Mesenchymal stem cell (in vitro differentiated cells and primary cell): ENCODE results near the gene MRE11.
A peak's percentile ranks its signal among the peaks of the same experiment; 100 is the strongest.

Source experiments
- DNase-seq: peaks from one replicate; pipeline ENCODE4 v3.0.0-alpha.2; 2013
- H2AFZ ChIP-seq: one replicate; pipeline ENCODE4 v1.6.1; 2013; ENCODE audit warnings: low read depth, mild to moderate bottlenecking, control low read depth, inconsistent platforms, low read length, moderate library complexity
- H2AK5ac ChIP-seq: 2 replicates; pipeline ENCODE4 v1.6.1; 2013; ENCODE audit warnings: low read length, moderate library complexity, mild to moderate bottlenecking, inconsistent platforms; ENCODE audit not compliant: severe bottlenecking
- H2BK120ac ChIP-seq: one replicate; pipeline ENCODE4 v1.6.1; 2013; ENCODE audit warnings: low read depth, mild to moderate bottlenecking, inconsistent platforms, low read length, moderate library complexity
- H2BK12ac ChIP-seq, 2 experiments: one replicate each; pipeline ENCODE4 v1.6.1; 2013; ENCODE audit warnings: inconsistent platforms in 2 of 2, low read length in 2 of 2, mild to moderate bottlenecking in 2 of 2, moderate library complexity in 2 of 2, control low read depth in 1 of 2
- H2BK15ac ChIP-seq: one replicate; pipeline ENCODE4 v1.6.1; 2013; ENCODE audit warnings: mild to moderate bottlenecking, low read depth, inconsistent platforms; ENCODE audit not compliant: poor library complexity, severe bottlenecking
- H2BK5ac ChIP-seq: 2 replicates; pipeline ENCODE4 v1.6.1; 2013; ENCODE audit warnings: low read depth, mild to moderate bottlenecking, low read length, control low read depth, inconsistent platforms; ENCODE audit not compliant: poor library complexity, severe bottlenecking
- H3K14ac ChIP-seq, 2 experiments: one replicate each; pipeline ENCODE4 v1.6.1; 2013; ENCODE audit warnings: inconsistent platforms in 2 of 2, low read length in 2 of 2, control low read depth in 1 of 2, mild to moderate bottlenecking in 1 of 2, moderate library complexity in 1 of 2
- H3K18ac ChIP-seq, 2 experiments: one replicate each; pipeline ENCODE4 v1.6.1; 2013; ENCODE audit warnings: inconsistent platforms in 2 of 2, low read length in 2 of 2, control low read depth in 1 of 2, low read depth in 1 of 2, mild to moderate bottlenecking in 1 of 2
- H3K23ac ChIP-seq, 2 experiments: one replicate each; pipeline ENCODE4 v1.6.1; 2013; ENCODE audit warnings: inconsistent platforms in 2 of 2, low read length in 2 of 2, mild to moderate bottlenecking in 2 of 2, moderate library complexity in 2 of 2, control low read depth in 1 of 2
- H3K27ac ChIP-seq: 2 replicates; pipeline ENCODE4 v1.5.1; 2013; ENCODE audit warnings: mild to moderate bottlenecking, moderate library complexity, low read length, control low read depth, inconsistent platforms; ENCODE audit not compliant: poor library complexity, severe bottlenecking
- H3K27me3 ChIP-seq, 2 experiments: 2 replicates each; pipeline versions ENCODE4 v1.6.1 to v1.7.0; 2013; ENCODE audit warnings: low read length in 2 of 2, mild to moderate bottlenecking in 2 of 2, moderate library complexity in 2 of 2, control low read depth in 1 of 2, inconsistent platforms in 1 of 2; ENCODE audit not compliant: control insufficient read depth in 1 of 2, insufficient read depth in 1 of 2
- H3K36me3 ChIP-seq, 2 experiments: 2 replicates each; pipeline versions ENCODE4 v1.6.1 to v1.7.0; 2013; ENCODE audit warnings: low read length in 2 of 2, control low read depth in 1 of 2, inconsistent platforms in 1 of 2, low read depth in 1 of 2, mild to moderate bottlenecking in 1 of 2; ENCODE audit not compliant: insufficient read depth in 2 of 2, control insufficient read depth in 1 of 2
- H3K4ac ChIP-seq, 2 experiments: one replicate each; pipeline ENCODE4 v1.6.1; 2013; ENCODE audit warnings: inconsistent platforms in 2 of 2, low read length in 2 of 2, mild to moderate bottlenecking in 2 of 2, moderate library complexity in 2 of 2, control low read depth in 1 of 2, low read depth in 1 of 2
- H3K4me1 ChIP-seq: 2 replicates; pipeline ENCODE4 v1.6.1; 2013; ENCODE audit warnings: low read depth, low read length, control low read depth; ENCODE audit not compliant: control insufficient read depth, insufficient read depth
- H3K4me2 ChIP-seq: 2 replicates; pipeline ENCODE4 v1.6.1; 2013; ENCODE audit warnings: low read length, mild to moderate bottlenecking, inconsistent platforms; ENCODE audit not compliant: poor library complexity, severe bottlenecking
- H3K4me3 ChIP-seq, 2 experiments: 2 replicates each; pipeline versions ENCODE4 v1.5.1 to v1.7.0; 2013; ENCODE audit warnings: low read length in 2 of 2, mild to moderate bottlenecking in 2 of 2, control low read depth in 1 of 2, low read depth in 1 of 2; ENCODE audit not compliant: insufficient read depth in 1 of 2
- H3K79me1 ChIP-seq: replicated peaks from 2 replicates; pipeline ENCODE4 v1.6.1; 2013; ENCODE audit warnings: mild to moderate bottlenecking, control low read depth, low read length, inconsistent platforms; ENCODE audit not compliant: poor library complexity, severe bottlenecking
- H3K9ac ChIP-seq: 2 replicates; pipeline ENCODE4 v1.7.0; 2013; ENCODE audit warnings: mild to moderate bottlenecking, low read length, moderate library complexity
- H3K9me3 ChIP-seq: 2 replicates; pipeline ENCODE4 v1.7.0; 2013; ENCODE audit warnings: mild to moderate bottlenecking, low read length; ENCODE audit not compliant: control insufficient read depth
- H4K8ac ChIP-seq: one replicate; pipeline ENCODE4 v1.6.1; 2013; ENCODE audit warnings: inconsistent platforms, mild to moderate bottlenecking, low read length, moderate library complexity
- H4K91ac ChIP-seq: one replicate; pipeline ENCODE4 v1.6.1; 2013; ENCODE audit warnings: mild to moderate bottlenecking, low read length, inconsistent platforms
- whole genome bisulfite sequencing: methylation state at CpG from one replicate; pipeline ENCODE4 v1.1.7; 2013; ENCODE audit warnings: mixed read lengths; 5-methylcytosine and 5-hydroxymethylcytosine counted together

The MRE11 gene

GRCh38 chr11:94469416-94469815 lies 24.2 kb downstream of the MRE11 start:
- H3K27ac ChIP-seq: no peak overlapping the region
- H3K4me1 ChIP-seq: no peaks in the 10 kb centered on the region
- peaks cover 0 to 46% of the 10 kb centered on the region in 2 experiments for H3K36me3 ChIP-seq
- peaks cover 1% of the 10 kb centered on the region for H3K79me1 ChIP-seq
- no peak overlapping the region for H3K4ac ChIP-seq
- no peaks in the 10 kb centered on the region for H3K9me3 ChIP-seq
- H2BK15ac ChIP-seq: no peak overlapping the region
- H4K91ac ChIP-seq: no peak overlapping the region
- no peak overlapping the region for H3K23ac ChIP-seq
- H3K27me3 ChIP-seq: no peaks in the 10 kb centered on the region
- no peak for DNase-seq
- H3K9ac ChIP-seq: no peak overlapping the region
- no peak overlapping the region for H3K4me3 ChIP-seq
- H3K18ac ChIP-seq: no peak overlapping the region
- H2AFZ ChIP-seq: no peak overlapping the region
- 100% methylated on average over 1 of the region's 2 CpGs for WGBS
- H2BK12ac ChIP-seq: no peak overlapping the region
- H2BK120ac ChIP-seq: no peak overlapping the region
- H2BK5ac ChIP-seq: no peak overlapping the region
- H4K8ac ChIP-seq: no peak overlapping the region
- no peak overlapping the region for H3K14ac ChIP-seq
- no peak overlapping the region for H2AK5ac ChIP-seq
- H3K4me2 ChIP-seq: no peak overlapping the region

- DNase-seq: no peak
- Histone ChIP-seq H3K14ac (no peak overlapping the region), H3K36me3 (peaks cover 0 to 25% of the 10 kb centered on the region in 2 experiments), H3K79me1 (no peaks in the 10 kb centered on the region), H3K4me3 (no peak overlapping the region), H3K4me1 (no peaks in the 10 kb centered on the region), H2AFZ (no peak overlapping the region), H4K8ac (no peak overlapping the region), H2AK5ac (no peak overlapping the region), H3K27ac (no peak overlapping the region), H4K91ac (no peak overlapping the region), H2BK120ac (no peak overlapping the region), H2BK15ac (no peak overlapping the region), H3K4ac (no peak overlapping the region), H2BK5ac (no peak overlapping the region), H3K23ac (no peak overlapping the region), H3K27me3 (no peaks in the 10 kb centered on the region), H3K9ac (no peak overlapping the region), H3K4me2 (no peak overlapping the region), H2BK12ac (no peak overlapping the region), H3K18ac (no peak overlapping the region), H3K9me3 (no peaks in the 10 kb centered on the region)
- WGBS: 98% methylated on average over 2 of the region's 2 CpGs
Measured at GRCh38 chr11:94459576-94459975, 34.1 kb downstream of the MRE11 start.

GRCh38 chr11:94457118-94458029 lies 36.3 kb downstream of the MRE11 start:
- DNase-seq: peak; percentile 2
- no peak overlapping the region for H2BK12ac ChIP-seq
- no peak overlapping the region for H3K18ac ChIP-seq
- H3K9ac ChIP-seq: no peak overlapping the region
- no peak overlapping the region for H3K23ac ChIP-seq
- no peak overlapping the region for H4K8ac ChIP-seq
- H3K4ac ChIP-seq: no peak overlapping the region
- no peak overlapping the region for H2BK120ac ChIP-seq
- H3K9me3 ChIP-seq: no peaks in the 10 kb centered on the region
- no peak overlapping the region for H2BK5ac ChIP-seq
- H3K14ac ChIP-seq: no peak overlapping the region
- H2AK5ac ChIP-seq: no peak overlapping the region
- H2BK15ac ChIP-seq: no peak overlapping the region
- H3K4me1 ChIP-seq: no peaks in the 10 kb centered on the region
- H2AFZ ChIP-seq: no peak overlapping the region
- H4K91ac ChIP-seq: no peak overlapping the region
- H3K27ac ChIP-seq: no peak overlapping the region
- WGBS: 93% methylated on average over 3 of the region's 4 CpGs
- H3K4me3 ChIP-seq: no peak overlapping the region
- peaks cover 0 to 28% of the 10 kb centered on the region in 2 experiments for H3K36me3 ChIP-seq
- no peaks in the 10 kb centered on the region for H3K27me3 ChIP-seq
- H3K4me2 ChIP-seq: no peak overlapping the region
- H3K79me1 ChIP-seq: no peaks in the 10 kb centered on the region

- Histone ChIP-seq H3K4me1 (no peaks in the 10 kb centered on the region), H3K9me3 (no peaks in the 10 kb centered on the region), H3K27ac (no peak overlapping the region), H2BK120ac (no peak overlapping the region), H3K36me3 (peaks cover 0 to 23% of the 10 kb centered on the region in 2 experiments), H3K27me3 (no peaks in the 10 kb centered on the region), H2BK5ac (no peak overlapping the region), H2AK5ac (no peak overlapping the region), H3K4ac (no peak overlapping the region), H2BK15ac (no peak overlapping the region), H4K91ac (no peak overlapping the region), H3K4me3 (no peak overlapping the region), H3K4me2 (no peak overlapping the region), H4K8ac (no peak overlapping the region), H2BK12ac (no peak overlapping the region), H3K9ac (no peak overlapping the region), H3K23ac (no peak overlapping the region), H3K79me1 (no peaks in the 10 kb centered on the region), H2AFZ (no peak overlapping the region), H3K18ac (no peak overlapping the region), H3K14ac (no peak overlapping the region)
- whole genome bisulfite sequencing: 100% methylated on average over 1 of the region's 1 CpG
- DNase-seq: no peak
Measured at GRCh38 chr11:94455861-94456260, 37.8 kb downstream of the MRE11 start.
